H1 (cell line): Measurements from ENCODE around the gene TNS1. TPM values are rescaled to one million over a fixed set of nuclear protein-coding genes. Genes with fewer than 3 reads are reported as not detected.

ENCODE experiments used
- CTCF ChIA-PET: fragments of 300-600 bp; sonication (Branson Sonifier 250); formaldehyde crosslinking; loops from one replicate; lab custom pipeline; 2021; ENCODE audit not compliant: partially characterized antibody; lab: Charles Lee
- POLR2A ChIA-PET: fragments of 300-600 bp; sonication (Branson Sonifier 250); formaldehyde crosslinking; loops from one replicate; lab custom pipeline; 2021; ENCODE audit warnings: inconsistent platforms; ENCODE audit not compliant: partially characterized antibody; lab: Charles Lee
- DNase-seq, 2 experiments: peaks; one replicate each; pipeline versions ENCODE4 v3.0.0 to v3.0.0-alpha.2; 2010 to 2022; ENCODE audit warnings: low spot score in 2 of 2, low read depth in 1 of 2, mixed read lengths in 1 of 2
- FAIRE-seq: peaks from 2 replicates; lab custom pipeline; 2011; peaks lifted over from hg19 to GRCh38; lab: Jason Lieb, UNC
- H2AFZ ChIP-seq: 2 replicates; pipeline ENCODE4 v1.8.1; 2012; ENCODE audit warnings: low read length, inconsistent platforms
- H2AK5ac ChIP-seq: 2 replicates; pipeline ENCODE4 v1.6.1; 2013; ENCODE audit warnings: low read depth, low read length
- H2BK120ac ChIP-seq: replicated peaks from 2 replicates; pipeline ENCODE3; 2013; ENCODE audit warnings: low read depth, low read length, inconsistent platforms
- H2BK12ac ChIP-seq: 2 replicates; pipeline ENCODE4 v1.6.1; 2013; ENCODE audit warnings: low read depth, low read length
- H2BK15ac ChIP-seq: 2 replicates; pipeline ENCODE4 v1.6.1; 2013; ENCODE audit warnings: low read length
- H2BK20ac ChIP-seq: 2 replicates; pipeline ENCODE4 v1.6.1; 2013; ENCODE audit warnings: low read length
- H2BK5ac ChIP-seq: 2 replicates; pipeline ENCODE4 v1.6.1; 2013; ENCODE audit warnings: low read depth, low read length
- H3K14ac ChIP-seq: 2 replicates; pipeline ENCODE4 v1.6.1; 2013; ENCODE audit warnings: inconsistent platforms; ENCODE audit not compliant: insufficient read length
- H3K18ac ChIP-seq: 2 replicates; pipeline ENCODE4 v1.6.1; 2013; ENCODE audit warnings: low read length; ENCODE audit errors: extremely low read depth
- H3K23ac ChIP-seq: 2 replicates; pipeline ENCODE4 v1.6.1; 2013; ENCODE audit warnings: inconsistent platforms; ENCODE audit not compliant: insufficient read length
- H3K23me2 ChIP-seq: 2 replicates; pipeline ENCODE4 v1.6.1; 2013; ENCODE audit warnings: low read depth, low read length
- H3K27ac ChIP-seq: 2 replicates; pipeline ENCODE4 v1.6.1; 2011; ENCODE audit warnings: low read depth, low read length, inconsistent platforms
- H3K27me3 ChIP-seq, 4 experiments: replicated peaks in 1 of 4; 1 replicate in 1 of 4; 2 replicates in 3 of 4; pipeline versions ENCODE4 v1.6.1 to v1.8.1; 2011 to 2013; ENCODE audit warnings: low read length in 3 of 4, mild to moderate bottlenecking in 3 of 4, inconsistent platforms in 2 of 4, mixed read lengths in 2 of 4, moderate library complexity in 1 of 4; ENCODE audit not compliant: control insufficient read depth in 3 of 4, insufficient read depth in 3 of 4; ENCODE audit errors: extremely low read depth in 1 of 4
- H3K36me3 ChIP-seq, 4 experiments: 2 replicates each; pipeline versions ENCODE4 v1.6.1 to v1.8.1; 2011 to 2013; ENCODE audit warnings: mild to moderate bottlenecking in 4 of 4, low read length in 3 of 4, moderate library complexity in 2 of 4, control low read depth in 1 of 4, inconsistent platforms in 1 of 4; ENCODE audit not compliant: insufficient read depth in 4 of 4, control insufficient read depth in 2 of 4
- H3K4ac ChIP-seq: replicated peaks from 2 replicates; pipeline ENCODE3; 2013; ENCODE audit warnings: low read length, low read depth, mixed read lengths, inconsistent platforms; ENCODE audit not compliant: insufficient read length
- H3K4me1 ChIP-seq, 4 experiments: replicated peaks in 1 of 4; 1 replicate in 1 of 4; 2 replicates in 3 of 4; pipeline versions ENCODE4 v1.6.1 to v1.8.1; 2011 to 2013; ENCODE audit warnings: low read length in 3 of 4, inconsistent platforms in 2 of 4, mixed read lengths in 1 of 4; ENCODE audit not compliant: insufficient read depth in 4 of 4, control insufficient read depth in 3 of 4
- H3K4me2 ChIP-seq, 2 experiments: 2 replicates each; pipeline versions ENCODE4 v1.6.1 to v1.8.1; 2011 to 2013; ENCODE audit warnings: low read depth in 2 of 2, low read length in 2 of 2, control low read depth in 1 of 2, inconsistent platforms in 1 of 2, mild to moderate bottlenecking in 1 of 2; ENCODE audit not compliant: insufficient read depth in 1 of 2
- H3K4me3 ChIP-seq, 4 experiments: fragments of 200-600, 300-600 bp in 1 of 4; sonication (generic), shearing (Covaris generic), sonication (Bioruptor Twin) in 1 of 4; 2 replicates each; pipeline versions ENCODE4 v1.5.1 to v1.8.1; 2011 to 2016; ENCODE audit warnings: low read length in 4 of 4, low read depth in 3 of 4, control low read depth in 2 of 4, inconsistent platforms in 2 of 4, mild to moderate bottlenecking in 2 of 4, mixed read lengths in 1 of 4, moderate library complexity in 1 of 4; ENCODE audit not compliant: insufficient read depth in 2 of 4; ENCODE audit errors: extremely low read depth in 1 of 4
- H3K56ac ChIP-seq: replicated peaks from 2 replicates; pipeline ENCODE3; 2013; ENCODE audit warnings: low read depth, mild to moderate bottlenecking, mixed read lengths, low read length, inconsistent platforms; ENCODE audit not compliant: insufficient read length
- H3K79me1 ChIP-seq: 2 replicates; pipeline ENCODE4 v1.6.1; 2013; ENCODE audit warnings: low read depth, low read length, control low read depth
- H3K79me2 ChIP-seq, 2 experiments: 2 replicates each; pipeline versions ENCODE4 v1.6.1 to v1.8.1; 2012 to 2013; ENCODE audit warnings: low read length in 2 of 2, mild to moderate bottlenecking in 2 of 2, inconsistent platforms in 1 of 2; ENCODE audit not compliant: insufficient read depth in 2 of 2, control insufficient read depth in 1 of 2
- H3K9ac ChIP-seq, 4 experiments: replicated peaks in 1 of 4; 1 replicate in 1 of 4; 2 replicates in 3 of 4; pipeline versions ENCODE4 v1.6.1 to v1.8.1; 2011 to 2013; ENCODE audit warnings: low read depth in 3 of 4, low read length in 3 of 4, control low read depth in 2 of 4, mild to moderate bottlenecking in 2 of 4, moderate library complexity in 2 of 4, inconsistent platforms in 1 of 4; ENCODE audit errors: extremely low read depth in 1 of 4
- H3K9me3 ChIP-seq, 2 experiments: 2 replicates each; pipeline versions ENCODE4 v1.6.1 to v1.8.1; 2012 to 2013; ENCODE audit warnings: mild to moderate bottlenecking in 2 of 2, moderate library complexity in 2 of 2, control low read depth in 1 of 2, inconsistent platforms in 1 of 2, low read depth in 1 of 2, low read length in 1 of 2, mixed read lengths in 1 of 2; ENCODE audit not compliant: insufficient read depth in 2 of 2
- H4K20me1 ChIP-seq, 2 experiments: replicated peaks in 1 of 2; 2 replicates each; pipeline versions ENCODE3 to v1.8.1; 2011 to 2013; ENCODE audit warnings: inconsistent platforms in 2 of 2, low read length in 2 of 2, mild to moderate bottlenecking in 1 of 2; ENCODE audit not compliant: insufficient read depth in 2 of 2, control insufficient read depth in 1 of 2
- H4K5ac ChIP-seq: 2 replicates; pipeline ENCODE4 v1.6.1; 2013; ENCODE audit warnings: low read length, low read depth, mixed read lengths, inconsistent platforms; ENCODE audit not compliant: insufficient read length
- H4K8ac ChIP-seq: 2 replicates; pipeline ENCODE4 v1.8.0; 2013; ENCODE audit warnings: mild to moderate bottlenecking, moderate library complexity, low read length, inconsistent platforms; ENCODE audit not compliant: insufficient read depth; ENCODE audit errors: extremely low read depth
- H4K91ac ChIP-seq: replicated peaks from 2 replicates; pipeline ENCODE3; 2013; ENCODE audit warnings: low read length, mixed read lengths, inconsistent platforms; ENCODE audit not compliant: insufficient read length
- ATF3 ChIP-seq: IDR thresholded peaks from 2 replicates; pipeline ENCODE4 v1.6.1; 2011; ENCODE audit warnings: low read depth, mild to moderate bottlenecking, low read length; ENCODE audit not compliant: insufficient read depth
- BRCA1 ChIP-seq: IDR thresholded peaks from 2 replicates; pipeline ENCODE4 v1.6.1; 2012; ENCODE audit warnings: low read depth, low read length, improper control_type of control experiment
- CEBPB ChIP-seq: IDR thresholded peaks from 2 replicates; pipeline ENCODE4 v1.6.1; 2012; ENCODE audit warnings: low read depth, low read length
- CTCF ChIP-seq, 3 experiments: IDR thresholded peaks; 1 replicate in 2 of 3; 2 replicates in 1 of 3; pipeline versions ENCODE4 v1.5.1 to v1.6.1; 2011; ENCODE audit warnings: low read length in 3 of 3, mild to moderate bottlenecking in 3 of 3, inconsistent platforms in 2 of 3, low read depth in 1 of 3, moderate library complexity in 1 of 3; ENCODE audit not compliant: insufficient read depth in 1 of 3; ENCODE audit errors: control extremely low read depth in 1 of 3
- KDM5A ChIP-seq: fragments of 200-600 bp; IDR thresholded peaks from 2 replicates; pipeline ENCODE4 v1.7.1; 2012; ENCODE audit warnings: mild to moderate bottlenecking, low read length, inconsistent platforms, mixed read lengths
- SIN3A ChIP-seq, 2 experiments: IDR thresholded peaks in 1 of 2; conservative IDR thresholded peaks in 1 of 2; 2 replicates each; pipeline ENCODE4 v1.6.1; 2011 to 2012; ENCODE audit warnings: low read length in 2 of 2, improper control_type of control experiment in 1 of 2, low read depth in 1 of 2, mild to moderate bottlenecking in 1 of 2
- TAF7 ChIP-seq: optimal IDR thresholded peaks from 2 replicates; pipeline ENCODE3; 2011; ENCODE audit warnings: low read depth, mild to moderate bottlenecking, inconsistent platforms, low read length, moderate library complexity, borderline replicate concordance
- TCF12 ChIP-seq: IDR thresholded peaks from 2 replicates; pipeline ENCODE4 v1.6.1; 2011; ENCODE audit warnings: low read depth, mild to moderate bottlenecking, low read length
- YY1 ChIP-seq: IDR thresholded peaks from 2 replicates; pipeline ENCODE4 v1.6.1; 2011; ENCODE audit warnings: low read depth, mild to moderate bottlenecking, low read length
- ZNF274 ChIP-seq: IDR thresholded peaks from 2 replicates; pipeline ENCODE4 v1.7.0; 2012; ENCODE audit warnings: low read length, borderline replicate concordance; ENCODE audit errors: extremely low read depth
- WGBS, 2 experiments: shearing (Covaris generic) in 1 of 2; methylation state at CpG; one replicate each; pipeline versions ENCODE4 v1.1.6 to v1.1.7; 2013 to 2015; ENCODE audit warnings: low lambda C conversion rate in 2 of 2, mixed read lengths in 2 of 2, inconsistent platforms in 1 of 2, low coverage in 1 of 2, missing lambda C conversion rate in 1 of 2; ENCODE audit not compliant: insufficient replicate concordance in 2 of 2, insufficient coverage in 1 of 2, insufficient read length in 1 of 2; ENCODE audit errors: extremely low coverage in 1 of 2, missing lambda C conversion rate in 1 of 2; 5-methylcytosine and 5-hydroxymethylcytosine counted together
- polyA plus RNA-seq, 7 experiments: library from polyadenylated mRNA; depleted of rRNA in 3 of 7; stranded (reverse) in 5 of 7; unstranded in 2 of 7; fragments of >200 nt in 5 of 7; fragments of 200-250 nt in 2 of 7; gene quantifications; 1 replicate in 5 of 7; 2 replicates in 1 of 7; 4 replicates in 1 of 7; pipeline versions ENCODE4 v1.2.1 to v1.2.3, GENCODE V29; 2011 to 2013; ENCODE audit warnings: missing spikeins in 2 of 7, mixed read lengths in 2 of 7
- total RNA-seq: library from RNA; stranded (reverse); fragmentation: NEBNext Ultra II Directional; extraction: Animal tissue kit (Norgen Biotek cat#: 25700); gene quantifications from 2 replicates; pipeline ENCODE4 v1.2.1, GENCODE V29; 2021

The TNS1 gene
- total and polyA plus RNA-seq, 2 of the 8 experiments (the other 6 are each of a cell fraction or from before 2014, with no cell fraction given), result 1.5 to 5.1 TPM

- no peak overlapping the region for H4K8ac ChIP-seq
- TF ChIP-seq TCF12 (no peak), SIN3A (conservative IDR thresholded peaks at IDR 0.05 in 1 of 2, IDR thresholded peaks at IDR 0.05 in 1 of 2; ENCODE audit: low read depth in 1 of 2, low read length in 2 of 2) (no peak), KDM5A (no peak), ZNF274 (no peak), CEBPB (no peak), ATF3 (no peak), TAF7 (no peak), YY1 (no peak), CTCF (IDR thresholded peaks at IDR 0.05; ENCODE audit: control extremely low read depth in 1 of 3, insufficient read depth in 1 of 3, low read depth in 1 of 3, low read length in 3 of 3) (no peak), BRCA1 (no peak)
- TF ChIP-seq, all 59 proteins: peak for 0
- Histone ChIP-seq H3K9ac (no peak overlapping the region), H3K79me2 (no peaks in the 10 kb centered on the region), H3K56ac (no peak overlapping the region), H3K27ac (no peak overlapping the region), H3K23me2 (no peaks in the 10 kb centered on the region), H2AFZ (no peak overlapping the region), H3K36me3 (no peaks in the 10 kb centered on the region), H3K18ac (no peak overlapping the region), H3K27me3 (no peaks in the 10 kb centered on the region), H2BK12ac (no peak overlapping the region), H4K5ac (no peak overlapping the region), H2BK15ac (no peak overlapping the region), H3K4ac (no peak overlapping the region), H4K91ac (no peak overlapping the region), H3K79me1 (no peaks in the 10 kb centered on the region), H2BK20ac (no peak overlapping the region), H3K14ac (no peak overlapping the region), H3K4me2 (no peak overlapping the region), H3K9me3 (no peaks in the 10 kb centered on the region), H2BK5ac (no peak overlapping the region), H2AK5ac (no peak overlapping the region), H4K20me1 (no peaks in the 10 kb centered on the region), H3K4me3 (no peak overlapping the region), H3K4me1 (no peaks in the 10 kb centered on the region), H3K23ac (no peak overlapping the region), H2BK120ac (no peak overlapping the region)
- CTCF ChIA-PET, result interaction anchor here (0.9 to 19.5 kb wide), 16 partner anchors 10 to 183 kb away, joined by 3 to 759 read pairs (median 5); no protein-coding TSS in a partner anchor
- no peak for DNase-seq
- WGBS, 2 experiments, result 86% methylated on average over 4 of the region's 4 CpGs; no CpG with 5 or more reads in 1 of the 2 experiments
- POLR2A ChIA-PET, result interaction anchor here (0.9 kb wide), 1 partner anchor 9 kb away, joined by 3 read pairs; no protein-coding TSS in a partner anchor
- no peak for FAIRE-seq
These were observed 112.3 kb downstream of the TNS1 start for GRCh38 chr2:217890445-217890844.
